Measurements from ENCODE around the gene CEP55. TPM values are rescaled to one million over a fixed set of nuclear protein-coding genes. Genes with fewer than 3 reads are reported as not detected.
A peak's percentile ranks its signal among the peaks of the same experiment; 100 is the strongest.
"Not testable (repeated sequence)": the region's sequence is repeated elsewhere in the genome, so short reads cannot be mapped to it uniquely, and the experiment has no call there.

The CEP55 gene
- polyA plus RNA-seq, 4 donors, result 0.27 to 21.7 (median 3.2) TPM

DNA sequence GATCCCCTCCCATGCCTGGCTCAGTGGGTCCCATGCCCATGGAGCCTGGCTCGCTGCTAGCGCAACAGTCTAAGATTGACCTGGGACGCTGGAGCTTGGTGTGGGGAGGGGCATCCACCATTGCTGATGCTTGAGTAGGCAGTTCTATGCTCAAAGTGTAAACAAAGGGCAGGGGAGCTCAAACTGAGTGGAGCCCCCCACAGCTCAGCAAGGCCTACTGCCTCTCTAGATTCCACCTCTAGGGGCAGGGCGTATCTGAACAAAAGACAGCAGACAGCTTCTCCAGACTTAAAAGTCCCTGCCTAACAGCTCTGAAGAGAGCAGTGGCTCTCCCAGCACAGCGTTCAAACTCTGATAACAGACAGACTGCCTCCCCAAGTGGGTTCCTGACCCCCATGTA is 38.9 kb downstream of the CEP55 start:
- FAIRE-seq, result no peak
- Histone ChIP-seq H3K4me3 (ENCODE audit: low read depth in 1 of 3, low read length in 3 of 3) (no peak overlapping the region), H3K36me3 (ENCODE audit: control insufficient read depth in 3 of 3, insufficient read depth in 2 of 3, low read depth in 1 of 3, low read length in 3 of 3) (no peaks in the 10 kb centered on the region), H3K27me3 (ENCODE audit: control insufficient read depth in 3 of 3, insufficient read depth in 3 of 3, low read length in 3 of 3) (no peaks in the 10 kb centered on the region), H3K9me3 (ENCODE audit: control insufficient read depth in 2 of 2, insufficient read depth in 1 of 2, low read depth in 1 of 2, low read length in 1 of 2) (no peaks in the 10 kb centered on the region), H3K27ac (ENCODE audit: low read depth in 1 of 3, low read length in 2 of 3) (no peak overlapping the region), H3K4me1 (ENCODE audit: control insufficient read depth in 3 of 3, insufficient read depth in 2 of 3, low read depth in 1 of 3, low read length in 2 of 3) (no peaks in the 10 kb centered on the region)
- WGBS, 3 donors, result 86 to 95% (median 89%) methylated on average over 5 of the region's 5 CpGs
- no peak for DNase-seq

GRCh38 chr10:93540871-93541270 is 44.5 kb downstream of the CEP55 start:
- H3K27ac ChIP-seq (ENCODE audit: low read depth in 1 of 3, low read length in 2 of 3); H3K9me3 ChIP-seq (ENCODE audit: control insufficient read depth in 2 of 2, insufficient read depth in 1 of 2, low read depth in 1 of 2, low read length in 1 of 2); H3K36me3 ChIP-seq (ENCODE audit: control insufficient read depth in 3 of 3, insufficient read depth in 2 of 3, low read depth in 1 of 3, low read length in 3 of 3); H3K4me3 ChIP-seq (ENCODE audit: low read depth in 1 of 3, low read length in 3 of 3); H3K27me3 ChIP-seq (ENCODE audit: control insufficient read depth in 3 of 3, insufficient read depth in 3 of 3, low read length in 3 of 3); DNase-seq; H3K4me1 ChIP-seq (ENCODE audit: control insufficient read depth in 3 of 3, insufficient read depth in 2 of 3, low read depth in 1 of 3, low read length in 2 of 3); FAIRE-seq: not testable (repeated sequence)
- 78 to 90% (median 81%) methylated on average over 4 of the region's 4 CpGs for WGBS, 3 donors

DNA sequence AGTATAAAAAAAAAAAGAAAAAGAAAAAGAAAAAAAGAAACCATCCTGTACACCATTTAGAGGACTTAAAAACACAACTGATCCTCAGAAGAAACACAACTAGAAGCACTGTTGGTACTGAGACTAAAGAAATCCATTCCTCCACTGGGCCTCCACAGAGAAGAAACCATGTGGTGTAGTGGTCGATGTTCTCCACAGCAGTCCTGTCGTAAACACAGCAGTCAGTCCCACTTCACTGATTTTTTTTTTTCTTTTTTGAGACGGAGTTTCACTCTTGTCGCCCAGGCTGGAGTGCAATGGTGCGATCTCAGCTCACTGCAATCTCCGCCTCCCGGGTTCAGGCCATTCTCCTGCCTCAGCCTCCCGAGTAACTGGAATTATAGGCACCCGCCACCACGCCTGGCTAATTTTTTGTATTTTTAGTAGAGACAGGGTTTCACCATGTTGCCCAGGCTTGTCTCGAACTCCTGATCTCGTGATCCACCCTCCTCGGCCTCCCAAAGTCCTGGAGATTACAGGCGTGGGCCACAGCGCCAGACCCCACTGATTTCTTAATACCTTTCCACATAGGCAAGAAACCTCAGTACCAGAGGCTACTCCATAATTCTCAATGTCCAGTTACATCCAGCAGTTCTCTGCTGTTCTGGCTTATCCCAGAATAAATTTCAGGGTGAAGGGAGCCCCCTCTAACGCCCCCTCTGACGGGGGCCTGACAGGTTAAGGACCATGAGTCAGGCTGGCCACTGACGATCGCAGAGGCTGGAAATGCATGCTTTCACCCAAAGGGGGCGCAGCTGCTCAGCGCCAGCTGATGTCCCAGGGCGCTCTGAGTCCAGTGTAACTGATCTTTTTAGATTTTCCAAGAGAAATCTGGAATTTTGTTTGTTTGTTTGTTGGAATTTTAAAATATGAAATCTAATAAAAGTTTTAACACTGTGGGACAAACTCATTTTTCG is 45.3 kb downstream of the CEP55 start:
- H3K9me3 ChIP-seq (ENCODE audit: control insufficient read depth in 2 of 2, insufficient read depth in 1 of 2, low read depth in 1 of 2, low read length in 1 of 2), result no peaks in the 10 kb centered on the region
- peaks cover 0 to 8% (median 3%) of the 10 kb centered on the region in 3 donors for H3K4me1 ChIP-seq (ENCODE audit: control insufficient read depth in 3 of 3, insufficient read depth in 2 of 3, low read depth in 1 of 3, low read length in 2 of 3)
- no peak for FAIRE-seq
- WGBS, 3 donors, result 40 to 56% (median 41%) methylated on average over 22 to 23 of the region's 23 CpGs
- peak overlapping the region in 1 of 3 donors; percentile 9 for H3K27ac ChIP-seq (ENCODE audit: low read depth in 1 of 3, low read length in 2 of 3)
- H3K4me3 ChIP-seq (ENCODE audit: low read depth in 1 of 3, low read length in 3 of 3), result peak overlapping the region in 2 of 3 donors; percentile 14 to 20
- no peaks in the 10 kb centered on the region for H3K27me3 ChIP-seq (ENCODE audit: control insufficient read depth in 3 of 3, insufficient read depth in 3 of 3, low read length in 3 of 3)
- DNase-seq, result peak; percentile 65 to 84
- no peaks in the 10 kb centered on the region for H3K36me3 ChIP-seq (ENCODE audit: control insufficient read depth in 3 of 3, insufficient read depth in 2 of 3, low read depth in 1 of 3, low read length in 3 of 3)

- H3K27ac ChIP-seq (ENCODE audit: low read depth in 1 of 3, low read length in 2 of 3), result peak overlapping the region in 2 of 3 donors; percentile 35 to 37
- FAIRE-seq, result no peak
- 3 to 19% (median 13%) methylated on average over 10 of the region's 10 CpGs for WGBS, 3 donors
These were observed 46.0 kb downstream of the CEP55 start for GRCh38 chr10:93542358-93542791.

DNA sequence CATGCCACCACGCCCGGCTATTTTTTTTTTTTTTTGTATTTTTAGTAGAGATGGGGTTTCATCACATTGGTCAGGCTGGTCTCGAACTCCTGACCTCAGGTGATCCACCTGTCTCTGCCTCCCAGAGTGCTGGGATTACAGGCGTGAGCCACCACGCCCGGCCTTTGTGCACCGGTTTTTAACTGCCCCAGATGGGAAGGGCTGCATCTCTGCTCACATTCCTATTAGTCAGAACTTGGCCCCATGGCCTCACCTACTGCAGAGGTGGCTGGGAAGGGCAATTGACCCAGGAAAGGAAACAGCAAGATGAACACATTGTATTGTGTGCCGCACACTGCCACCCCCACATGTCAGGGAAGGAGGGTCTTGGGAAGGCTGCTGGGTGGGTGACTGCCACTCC is 50.6 kb downstream of the CEP55 start:
- not testable (repeated sequence) for H3K27me3 ChIP-seq (ENCODE audit: control insufficient read depth in 3 of 3, insufficient read depth in 3 of 3, low read length in 3 of 3); H3K27ac ChIP-seq (ENCODE audit: low read depth in 1 of 3, low read length in 2 of 3); DNase-seq; H3K36me3 ChIP-seq (ENCODE audit: control insufficient read depth in 3 of 3, insufficient read depth in 2 of 3, low read depth in 1 of 3, low read length in 3 of 3); FAIRE-seq; H3K9me3 ChIP-seq (ENCODE audit: control insufficient read depth in 2 of 2, insufficient read depth in 1 of 2, low read depth in 1 of 2, low read length in 1 of 2); H3K4me3 ChIP-seq (ENCODE audit: low read depth in 1 of 3, low read length in 3 of 3)
- WGBS, 3 donors, result 56 to 81% (median 71%) methylated on average over 5 to 8 of the region's 8 CpGs
- peaks cover 0 to 16% (median 5%) of the 10 kb centered on the region in 3 donors for H3K4me1 ChIP-seq (ENCODE audit: control insufficient read depth in 3 of 3, insufficient read depth in 2 of 3, low read depth in 1 of 3, low read length in 2 of 3)

More at GRCh38 chr10:93542358-93542791, 46.0 kb downstream of the CEP55 start:
- no peaks in the 10 kb centered on the region for H3K9me3 ChIP-seq (ENCODE audit: control insufficient read depth in 2 of 2, insufficient read depth in 1 of 2, low read depth in 1 of 2, low read length in 1 of 2)
- no peaks in the 10 kb centered on the region for H3K27me3 ChIP-seq (ENCODE audit: control insufficient read depth in 3 of 3, insufficient read depth in 3 of 3, low read length in 3 of 3)
- H3K4me1 ChIP-seq (ENCODE audit: control insufficient read depth in 3 of 3, insufficient read depth in 2 of 3, low read depth in 1 of 3, low read length in 2 of 3), result peaks cover 0 to 8% (median 3%) of the 10 kb centered on the region in 3 donors
- H3K4me3 ChIP-seq (ENCODE audit: low read depth in 1 of 3, low read length in 3 of 3), result peak overlapping the region in 2 of 3 donors; percentile 14 to 20
- DNase-seq, result peak; percentile 94 to 95
- H3K36me3 ChIP-seq (ENCODE audit: control insufficient read depth in 3 of 3, insufficient read depth in 2 of 3, low read depth in 1 of 3, low read length in 3 of 3), result no peaks in the 10 kb centered on the region

DNA sequence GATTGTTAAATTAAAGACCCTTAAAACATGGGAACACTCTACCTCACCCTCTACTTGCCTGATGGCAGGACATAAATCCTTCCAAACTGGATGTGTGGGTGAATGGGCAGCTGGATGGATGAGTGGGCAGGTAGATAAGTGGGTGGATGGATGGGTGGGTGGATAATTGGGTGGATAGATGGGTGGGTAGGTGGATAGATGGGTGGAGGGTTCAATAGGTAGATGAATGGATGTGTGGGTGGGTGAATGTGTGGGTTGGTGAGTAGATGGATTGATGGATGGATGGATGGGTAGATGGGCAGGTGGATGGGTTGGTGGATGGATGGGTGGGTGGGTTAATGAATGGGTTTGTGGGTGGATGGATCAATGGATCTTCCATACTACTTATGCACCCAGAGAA is 51.1 kb downstream of the CEP55 start:
- FAIRE-seq (no peak), DNase-seq (no peak)
- Histone ChIP-seq H3K27ac (ENCODE audit: low read depth in 1 of 3, low read length in 2 of 3) (no peak overlapping the region), H3K9me3 (ENCODE audit: control insufficient read depth in 2 of 2, insufficient read depth in 1 of 2, low read depth in 1 of 2, low read length in 1 of 2) (no peaks in the 10 kb centered on the region), H3K36me3 (ENCODE audit: control insufficient read depth in 3 of 3, insufficient read depth in 2 of 3, low read depth in 1 of 3, low read length in 3 of 3) (no peaks in the 10 kb centered on the region), H3K4me1 (ENCODE audit: control insufficient read depth in 3 of 3, insufficient read depth in 2 of 3, low read depth in 1 of 3, low read length in 2 of 3) (peaks cover 0 to 15% (median 5%) of the 10 kb centered on the region in 3 donors), H3K27me3 (ENCODE audit: control insufficient read depth in 3 of 3, insufficient read depth in 3 of 3, low read length in 3 of 3) (no peaks in the 10 kb centered on the region), H3K4me3 (ENCODE audit: low read depth in 1 of 3, low read length in 3 of 3) (no peak overlapping the region)

DNA sequence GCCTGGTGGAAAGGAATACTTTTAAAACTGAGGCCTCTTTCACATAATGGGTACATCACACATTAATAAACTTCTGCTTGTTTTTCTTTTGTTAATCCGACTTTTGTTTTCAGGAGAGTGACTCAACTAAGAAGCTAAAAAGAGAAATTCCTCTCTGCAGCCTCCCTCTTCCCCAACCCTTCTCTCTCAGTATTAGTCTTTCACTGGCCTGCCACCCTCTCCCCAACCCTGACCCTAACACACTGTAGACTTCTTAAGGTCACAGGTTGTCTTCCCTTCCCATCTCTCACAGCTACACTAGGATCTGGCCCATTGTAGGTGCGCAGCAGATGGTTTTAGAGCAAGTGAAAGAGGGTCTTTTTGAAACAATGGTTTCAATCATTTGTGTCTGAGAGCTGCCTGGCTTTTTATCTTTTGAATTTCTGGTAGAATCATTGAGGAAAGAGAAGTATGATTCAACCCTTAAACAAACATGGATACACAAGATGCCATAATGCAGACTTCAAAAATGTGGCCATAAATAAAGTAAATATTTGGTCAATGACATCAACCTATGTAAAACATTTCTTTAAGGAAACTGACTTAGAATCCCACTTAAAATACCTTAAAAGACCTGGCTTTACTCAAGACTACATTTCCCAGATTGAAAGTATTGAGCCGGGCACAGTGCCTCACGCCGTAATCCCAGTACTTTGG is 52.1 kb downstream of the CEP55 start:
- peak; percentile 23 to 48 for DNase-seq
- Histone ChIP-seq H3K27ac (ENCODE audit: low read depth in 1 of 3, low read length in 2 of 3) (peak overlapping the region in 2 of 3 donors; percentile 39 to 55), H3K9me3 (ENCODE audit: control insufficient read depth in 2 of 2, insufficient read depth in 1 of 2, low read depth in 1 of 2, low read length in 1 of 2) (no peaks in the 10 kb centered on the region), H3K4me1 (ENCODE audit: control insufficient read depth in 3 of 3, insufficient read depth in 2 of 3, low read depth in 1 of 3, low read length in 2 of 3) (peaks cover 0 to 11% (median 2%) of the 10 kb centered on the region in 3 donors), H3K4me3 (ENCODE audit: low read depth in 1 of 3, low read length in 3 of 3) (no peak overlapping the region), H3K36me3 (ENCODE audit: control insufficient read depth in 3 of 3, insufficient read depth in 2 of 3, low read depth in 1 of 3, low read length in 3 of 3) (no peaks in the 10 kb centered on the region), H3K27me3 (ENCODE audit: control insufficient read depth in 3 of 3, insufficient read depth in 3 of 3, low read length in 3 of 3) (no peaks in the 10 kb centered on the region)
- 87 to 95% (median 93%) methylated on average over 5 of the region's 5 CpGs for WGBS, 3 donors
- FAIRE-seq, result no peak

DNA sequence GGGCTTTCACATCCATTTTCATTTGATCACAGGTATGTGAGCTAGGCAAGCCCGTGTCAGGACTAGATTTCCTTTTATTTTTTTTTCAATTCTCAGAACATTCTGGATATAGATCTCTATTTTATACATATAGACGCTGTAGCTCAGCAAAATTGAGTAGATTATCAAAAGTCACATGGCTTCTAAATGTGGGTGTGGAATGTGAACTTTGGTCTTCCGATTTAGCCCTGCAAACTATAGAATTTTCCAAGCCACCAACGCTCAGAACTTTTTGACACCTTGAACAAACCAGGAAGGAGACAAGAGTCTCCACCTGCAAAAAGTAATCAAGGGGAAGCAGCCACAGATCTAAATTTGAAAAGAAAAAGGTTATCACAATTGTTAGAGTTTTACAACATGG is 54.2 kb downstream of the CEP55 start:
- H3K4me1 ChIP-seq (ENCODE audit: control insufficient read depth in 3 of 3, insufficient read depth in 2 of 3, low read depth in 1 of 3, low read length in 2 of 3), result peaks cover 0 to 27% (median 2%) of the 10 kb centered on the region in 3 donors
- H3K27me3 ChIP-seq (ENCODE audit: control insufficient read depth in 3 of 3, insufficient read depth in 3 of 3, low read length in 3 of 3), result no peaks in the 10 kb centered on the region
- DNase-seq (peak; percentile 55 to 73), FAIRE-seq (no peak)
- H3K4me3 ChIP-seq (ENCODE audit: low read depth in 1 of 3, low read length in 3 of 3), result no peak overlapping the region
- no peaks in the 10 kb centered on the region for H3K36me3 ChIP-seq (ENCODE audit: control insufficient read depth in 3 of 3, insufficient read depth in 2 of 3, low read depth in 1 of 3, low read length in 3 of 3)
- peak overlapping the region in 2 of 3 donors; percentile 5 to 37 for H3K27ac ChIP-seq (ENCODE audit: low read depth in 1 of 3, low read length in 2 of 3)
- H3K9me3 ChIP-seq (ENCODE audit: control insufficient read depth in 2 of 2, insufficient read depth in 1 of 2, low read depth in 1 of 2, low read length in 1 of 2), result no peaks in the 10 kb centered on the region
- WGBS, 3 donors, result 23 to 60% (median 32%) methylated on average over 4 of the region's 4 CpGs
